Gastroesophageal sphincter (tissue), 3 donors: ENCODE measurements around the gene SAP130.

Source experiments
- POLR2A ChIP-seq, 2 donors: fragments of 450-650 bp; IDR thresholded peaks; one replicate each; pipeline ENCODE4 v1.6.1; 2017; ENCODE audit warnings: antibody characterized with exemption in 2 of 2, mild to moderate bottlenecking in 2 of 2, moderate library complexity in 1 of 2
- POLR2AphosphoS5 ChIP-seq: sonication (generic); formaldehyde crosslinking; IDR thresholded peaks from one replicate; pipeline ENCODE4 v1.6.1; 2017; ENCODE audit warnings: antibody characterized with exemption
- TF ChIP-seq, protein P1 (sequence below), 4 experiments: fragments of 200-600 bp in 2 of 4; fragments of 450-650 bp in 2 of 4; sonication (generic) in 1 of 4; IDR thresholded peaks; one replicate each; pipeline ENCODE4 v1.5.1; 2017 to 2019; ENCODE audit warnings: antibody characterized with exemption in 4 of 4, mild to moderate bottlenecking in 2 of 4, moderate library complexity in 2 of 4

DNA sequence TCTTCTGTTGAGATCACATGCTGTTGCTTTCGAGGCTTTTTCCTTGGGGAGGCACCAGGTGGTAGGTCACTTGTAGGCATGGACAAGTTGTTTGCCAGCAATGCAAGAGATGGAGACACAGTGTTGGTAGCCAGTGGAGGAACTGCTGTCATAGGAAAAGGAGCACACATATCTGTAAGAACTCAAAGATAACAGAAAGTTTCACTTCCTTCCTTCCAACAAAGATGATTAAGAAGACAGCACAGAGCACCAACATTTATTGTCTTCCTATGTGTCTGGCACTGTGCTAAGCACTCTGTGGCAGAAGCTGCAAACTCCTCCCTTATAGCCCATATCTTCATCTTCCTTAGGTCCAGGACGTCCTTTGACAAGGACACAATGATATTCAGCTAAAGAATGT lies 77.6 kb downstream of the SAP130 start:
- TF ChIP-seq POLR2AphosphoS5, result no peak
- TF ChIP-seq, protein P1, sequence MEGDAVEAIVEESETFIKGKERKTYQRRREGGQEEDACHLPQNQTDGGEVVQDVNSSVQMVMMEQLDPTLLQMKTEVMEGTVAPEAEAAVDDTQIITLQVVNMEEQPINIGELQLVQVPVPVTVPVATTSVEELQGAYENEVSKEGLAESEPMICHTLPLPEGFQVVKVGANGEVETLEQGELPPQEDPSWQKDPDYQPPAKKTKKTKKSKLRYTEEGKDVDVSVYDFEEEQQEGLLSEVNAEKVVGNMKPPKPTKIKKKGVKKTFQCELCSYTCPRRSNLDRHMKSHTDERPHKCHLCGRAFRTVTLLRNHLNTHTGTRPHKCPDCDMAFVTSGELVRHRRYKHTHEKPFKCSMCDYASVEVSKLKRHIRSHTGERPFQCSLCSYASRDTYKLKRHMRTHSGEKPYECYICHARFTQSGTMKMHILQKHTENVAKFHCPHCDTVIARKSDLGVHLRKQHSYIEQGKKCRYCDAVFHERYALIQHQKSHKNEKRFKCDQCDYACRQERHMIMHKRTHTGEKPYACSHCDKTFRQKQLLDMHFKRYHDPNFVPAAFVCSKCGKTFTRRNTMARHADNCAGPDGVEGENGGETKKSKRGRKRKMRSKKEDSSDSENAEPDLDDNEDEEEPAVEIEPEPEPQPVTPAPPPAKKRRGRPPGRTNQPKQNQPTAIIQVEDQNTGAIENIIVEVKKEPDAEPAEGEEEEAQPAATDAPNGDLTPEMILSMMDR (IDR thresholded peaks at IDR 0.05), result no peak
- TF ChIP-seq POLR2A (IDR thresholded peaks at IDR 0.05), result no peak
